Type B pancreatic cell (in vitro differentiated cells): ENCODE data around the gene GRSF1. TPM values are rescaled to one million over a fixed set of nuclear protein-coding genes. Genes with fewer than 3 reads are reported as not detected.
"Not testable (repeated sequence)": the region's sequence is repeated elsewhere in the genome, so short reads cannot be mapped to it uniquely, and the experiment has no call there.

Experiments used
- DNase-seq: peaks from one replicate; pipeline ENCODE4 v3.0.0; 2021; ENCODE audit warnings: mixed read lengths; ENCODE audit not compliant: unreplicated experiment; ENCODE audit errors: extremely low spot score
- H3K27ac Mint-ChIP-seq: 2 replicates; pipeline ENCODE4 v1.8.0; 2021; ENCODE audit warnings: mild to moderate bottlenecking, mixed read lengths
- H3K27me3 Mint-ChIP-seq: 2 replicates; pipeline ENCODE4 v1.8.0; 2021; ENCODE audit warnings: mixed read lengths
- H3K36me3 Mint-ChIP-seq: 2 replicates; pipeline ENCODE4 v1.8.0; 2021; ENCODE audit warnings: mixed read lengths
- H3K4me1 Mint-ChIP-seq: one replicate; pipeline ENCODE4 v1.8.0; 2021; ENCODE audit warnings: mixed read lengths; ENCODE audit not compliant: unreplicated experiment
- H3K4me3 Mint-ChIP-seq: 2 replicates; pipeline ENCODE4 v1.8.0; 2021; ENCODE audit warnings: mild to moderate bottlenecking, mixed read lengths
- H3K9me3 Mint-ChIP-seq: 2 replicates; pipeline ENCODE4 v1.8.0; 2021; ENCODE audit warnings: mixed read lengths
- total RNA-seq: library from RNA; stranded (reverse); gene quantifications from 2 replicates; pipeline ENCODE4 v1.2.1, GENCODE V29; 2021; ENCODE audit warnings: low replicate concordance
- TF ChIP-seq, protein P1 (sequence below): fragments of 200-600 bp; sonication (generic); conservative IDR thresholded peaks from 2 replicates; pipeline ENCODE4 v1.5.0; 2021; ENCODE audit warnings: antibody characterized with exemption, mild to moderate bottlenecking

GRSF1 gene
- total RNA-seq, 1 donor from 2014 or later, result 95.5 TPM

DNA sequence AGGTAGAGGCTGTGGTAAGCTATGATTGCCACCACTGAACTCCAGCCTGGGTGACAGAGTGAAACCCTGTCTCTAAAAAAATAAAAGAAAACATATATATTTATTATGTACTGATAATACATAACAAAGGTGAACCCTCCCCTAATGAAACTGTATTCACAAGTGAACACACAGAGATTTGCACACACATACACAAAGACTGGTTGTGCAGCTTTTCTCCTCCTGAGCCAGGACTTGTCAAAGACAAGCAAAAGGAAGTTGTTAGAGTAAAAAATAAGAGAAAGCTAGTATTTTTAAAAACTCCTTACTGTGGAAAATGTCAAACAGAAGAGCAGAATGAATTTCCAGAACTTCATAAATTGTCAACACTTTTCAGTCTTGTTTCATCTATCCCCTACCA lies 1.5 kb upstream of the GRSF1 start:
- Mint-ChIP-seq H3K36me3 (no peaks in the 10 kb centered on the region), H3K9me3 (no peaks in the 10 kb centered on the region), H3K27ac (peak overlapping the region; percentile 79), H3K4me3 (peak overlapping the region; percentile 68), H3K4me1 (peaks cover 16% of the 10 kb centered on the region), H3K27me3 (no peaks in the 10 kb centered on the region)
- no peak for DNase-seq
- TF ChIP-seq, protein P1, sequence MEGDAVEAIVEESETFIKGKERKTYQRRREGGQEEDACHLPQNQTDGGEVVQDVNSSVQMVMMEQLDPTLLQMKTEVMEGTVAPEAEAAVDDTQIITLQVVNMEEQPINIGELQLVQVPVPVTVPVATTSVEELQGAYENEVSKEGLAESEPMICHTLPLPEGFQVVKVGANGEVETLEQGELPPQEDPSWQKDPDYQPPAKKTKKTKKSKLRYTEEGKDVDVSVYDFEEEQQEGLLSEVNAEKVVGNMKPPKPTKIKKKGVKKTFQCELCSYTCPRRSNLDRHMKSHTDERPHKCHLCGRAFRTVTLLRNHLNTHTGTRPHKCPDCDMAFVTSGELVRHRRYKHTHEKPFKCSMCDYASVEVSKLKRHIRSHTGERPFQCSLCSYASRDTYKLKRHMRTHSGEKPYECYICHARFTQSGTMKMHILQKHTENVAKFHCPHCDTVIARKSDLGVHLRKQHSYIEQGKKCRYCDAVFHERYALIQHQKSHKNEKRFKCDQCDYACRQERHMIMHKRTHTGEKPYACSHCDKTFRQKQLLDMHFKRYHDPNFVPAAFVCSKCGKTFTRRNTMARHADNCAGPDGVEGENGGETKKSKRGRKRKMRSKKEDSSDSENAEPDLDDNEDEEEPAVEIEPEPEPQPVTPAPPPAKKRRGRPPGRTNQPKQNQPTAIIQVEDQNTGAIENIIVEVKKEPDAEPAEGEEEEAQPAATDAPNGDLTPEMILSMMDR, result no peak

GRCh38 chr4:70840631-70841030 lies 941 bp upstream of the GRSF1 start:
- H3K4me3 Mint-ChIP-seq, H3K9me3 Mint-ChIP-seq, H3K36me3 Mint-ChIP-seq, DNase-seq, H3K27me3 Mint-ChIP-seq: not testable (repeated sequence)
- peak overlapping the region; percentile 79 for H3K27ac Mint-ChIP-seq
- H3K4me1 Mint-ChIP-seq, result peaks cover 16% of the 10 kb centered on the region

GRCh38 chr4:70840137-70840536 lies 447 bp upstream of the GRSF1 start:
- DNase-seq, H3K27me3 Mint-ChIP-seq, H3K27ac Mint-ChIP-seq, H3K9me3 Mint-ChIP-seq, H3K36me3 Mint-ChIP-seq: not testable (repeated sequence)
- H3K4me1 Mint-ChIP-seq, result peaks cover 16% of the 10 kb centered on the region
- peak overlapping the region; percentile 81 for H3K4me3 Mint-ChIP-seq

GRCh38 chr4:70838666-70839588 lies 763 bp downstream of the GRSF1 start:
- H3K9me3 Mint-ChIP-seq, result no peaks in the 10 kb centered on the region
- H3K4me1 Mint-ChIP-seq, result peaks cover 16% of the 10 kb centered on the region
- H3K27ac Mint-ChIP-seq, result peak overlapping the region; percentile 98
- TF ChIP-seq, protein P1, result no peak
- DNase-seq, result peak; percentile 74
- H3K27me3 Mint-ChIP-seq, result no peaks in the 10 kb centered on the region
- peak overlapping the region; percentile 97 for H3K4me3 Mint-ChIP-seq
- H3K36me3 Mint-ChIP-seq, result peaks cover 7% of the 10 kb centered on the region

- Mint-ChIP-seq H3K27ac (peak overlapping the region; percentile 98), H3K4me3 (peak overlapping the region; percentile 97), H3K27me3 (no peaks in the 10 kb centered on the region), H3K36me3 (peaks cover 10% of the 10 kb centered on the region), H3K4me1 (peaks cover 16% of the 10 kb centered on the region), H3K9me3 (no peaks in the 10 kb centered on the region)
- DNase-seq, result no peak
- TF ChIP-seq, protein P1, result no peak
Measured at GRCh38 chr4:70838204-70838603, 1.5 kb downstream of the GRSF1 start.

GRCh38 chr4:70836081-70836480 lies 3.6 kb downstream of the GRSF1 start:
- no peaks in the 10 kb centered on the region for H3K27me3 Mint-ChIP-seq

More at GRCh38 chr4:70836081-70836480, 3.6 kb downstream of the GRSF1 start:
- Mint-ChIP-seq H3K9me3 (no peaks in the 10 kb centered on the region), H3K36me3 (peaks cover 25% of the 10 kb centered on the region), H3K4me3 (no peak overlapping the region), H3K27ac (no peak overlapping the region), H3K4me1 (peaks cover 7% of the 10 kb centered on the region)
- TF ChIP-seq, protein P1, result no peak
- DNase-seq, result no peak
